Central memory CD4-positive, alpha-beta T cell (primary cell): ENCODE data around the gene PRKCZ.
"Not testable (repeated sequence)": the region's sequence is repeated elsewhere in the genome, so short reads cannot be mapped to it uniquely, and the experiment has no call there.

ENCODE experiments used
- DNase-seq: peaks from one replicate; pipeline ENCODE4 v3.0.0; 2022

PRKCZ gene

GRCh38 chr1:2137257-2138121, 87.3 kb downstream of the PRKCZ start:
- DNase-seq = no peak

- DNase-seq = not testable (repeated sequence)
Measured at GRCh38 chr1:2139156-2139555, 88.9 kb downstream of the PRKCZ start.

- DNase-seq = no peak
Measured at GRCh38 chr1:2141025-2141424, 90.8 kb downstream of the PRKCZ start.

- no peak for DNase-seq
Measured at GRCh38 chr1:2143814-2144500, 93.7 kb downstream of the PRKCZ start.

- no peak for DNase-seq
Measured at GRCh38 chr1:2144501-2145090, 94.4 kb downstream of the PRKCZ start.

- peak; percentile 35 for DNase-seq
Measured at GRCh38 chr1:2145946-2146835, 96.0 kb downstream of the PRKCZ start.

- no peak for DNase-seq
Measured at GRCh38 chr1:2146836-2147517, 96.8 kb downstream of the PRKCZ start.

- DNase-seq = not testable (repeated sequence)
Measured at GRCh38 chr1:2147869-2148268, 97.7 kb downstream of the PRKCZ start.

GRCh38 chr1:2148691-2149090, 98.5 kb downstream of the PRKCZ start:
- peak; percentile 80 for DNase-seq

- no peak for DNase-seq
Measured at GRCh38 chr1:2150801-2151200, 100.6 kb downstream of the PRKCZ start.

GRCh38 chr1:2151252-2151651, 101.0 kb downstream of the PRKCZ start:
- no peak for DNase-seq

- no peak for DNase-seq
Measured at GRCh38 chr1:2151911-2152310, 101.7 kb downstream of the PRKCZ start.

- DNase-seq = peak; percentile 38
Measured at GRCh38 chr1:2152954-2153353, 102.7 kb downstream of the PRKCZ start.

GRCh38 chr1:2154022-2154421, 103.8 kb downstream of the PRKCZ start:
- DNase-seq = no peak

- DNase-seq = no peak
Measured at GRCh38 chr1:2155147-2155598, 105.0 kb downstream of the PRKCZ start.

- no peak for DNase-seq
Measured at GRCh38 chr1:2155788-2156187, 105.6 kb downstream of the PRKCZ start.

GRCh38 chr1:2156866-2157265, 106.7 kb downstream of the PRKCZ start:
- no peak for DNase-seq

GRCh38 chr1:2157856-2158255, 107.6 kb downstream of the PRKCZ start:
- no peak for DNase-seq

GRCh38 chr1:2158272-2158671, 108.1 kb downstream of the PRKCZ start:
- DNase-seq = no peak

- no peak for DNase-seq
Measured at GRCh38 chr1:2159124-2159523, 108.9 kb downstream of the PRKCZ start.

- no peak for DNase-seq
Measured at GRCh38 chr1:2160451-2161300, 110.5 kb downstream of the PRKCZ start.
